Measurements from ENCODE around the gene NAA80. TPM values are rescaled to one million over a fixed set of nuclear protein-coding genes. Genes with fewer than 3 reads are reported as not detected.

Gene NAA80
- total and polyA plus RNA-seq, 10 of the 15 experiments (the other 5 are each of a cell fraction or from before 2014, with no cell fraction given): 0.48 to 12.7 (median 6.7) TPM

DNA sequence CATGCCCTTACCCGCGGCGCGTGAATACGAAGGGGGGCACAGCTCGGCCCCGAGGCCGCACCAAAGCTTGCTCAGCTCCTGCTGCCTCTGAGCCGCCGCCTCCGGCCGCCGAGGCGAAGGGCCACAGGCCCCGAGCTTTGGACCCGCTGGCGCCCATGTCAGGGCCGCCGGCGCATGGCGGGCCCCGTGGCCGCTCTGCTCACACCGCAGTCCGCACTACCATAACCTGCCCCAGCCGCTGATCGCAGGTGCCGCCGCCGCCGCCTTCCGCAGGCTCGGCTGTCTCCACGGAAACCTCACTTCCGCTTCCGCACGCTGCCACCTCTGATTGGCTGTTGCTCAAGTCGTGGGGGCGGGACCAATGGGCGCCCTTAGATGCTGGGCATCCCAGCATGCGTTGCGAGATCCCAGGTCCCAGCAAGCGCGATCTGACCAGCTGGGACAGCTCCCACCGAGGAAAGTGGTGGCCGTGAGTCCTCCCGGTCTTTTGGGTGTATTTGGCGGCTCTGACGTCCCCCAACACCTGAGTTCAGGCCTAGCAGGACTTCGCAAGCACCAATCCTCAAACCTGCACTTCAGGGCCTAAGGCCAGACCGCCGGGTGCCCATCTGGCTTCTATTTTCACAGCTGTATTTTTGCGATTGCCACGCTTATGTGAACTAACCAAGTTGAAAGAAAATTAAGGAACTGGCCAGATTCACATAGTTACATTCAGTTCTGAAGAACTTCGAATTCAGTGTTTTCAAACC, 28.9 kb upstream of the NAA80 start, which contains the start of gene TUSC2 (continued):
- TF ChIP-seq, protein P1, sequence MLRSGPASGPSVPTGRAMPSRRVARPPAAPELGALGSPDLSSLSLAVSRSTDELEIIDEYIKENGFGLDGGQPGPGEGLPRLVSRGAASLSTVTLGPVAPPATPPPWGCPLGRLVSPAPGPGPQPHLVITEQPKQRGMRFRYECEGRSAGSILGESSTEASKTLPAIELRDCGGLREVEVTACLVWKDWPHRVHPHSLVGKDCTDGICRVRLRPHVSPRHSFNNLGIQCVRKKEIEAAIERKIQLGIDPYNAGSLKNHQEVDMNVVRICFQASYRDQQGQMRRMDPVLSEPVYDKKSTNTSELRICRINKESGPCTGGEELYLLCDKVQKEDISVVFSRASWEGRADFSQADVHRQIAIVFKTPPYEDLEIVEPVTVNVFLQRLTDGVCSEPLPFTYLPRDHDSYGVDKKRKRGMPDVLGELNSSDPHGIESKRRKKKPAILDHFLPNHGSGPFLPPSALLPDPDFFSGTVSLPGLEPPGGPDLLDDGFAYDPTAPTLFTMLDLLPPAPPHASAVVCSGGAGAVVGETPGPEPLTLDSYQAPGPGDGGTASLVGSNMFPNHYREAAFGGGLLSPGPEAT (IDR thresholded peaks at IDR 0.05; ENCODE audit: low read depth): peak; percentile 76
- TF ChIP-seq CBX5 (IDR thresholded peaks at IDR 0.05; ENCODE audit: low read depth): no peak
- TF ChIP-seq STAT1 (conservative IDR thresholded peaks at IDR 0.05): 0 out of 2 replicates have a peak, but pooled peaks have one; percentile 24
- TF ChIP-seq, protein P2, sequence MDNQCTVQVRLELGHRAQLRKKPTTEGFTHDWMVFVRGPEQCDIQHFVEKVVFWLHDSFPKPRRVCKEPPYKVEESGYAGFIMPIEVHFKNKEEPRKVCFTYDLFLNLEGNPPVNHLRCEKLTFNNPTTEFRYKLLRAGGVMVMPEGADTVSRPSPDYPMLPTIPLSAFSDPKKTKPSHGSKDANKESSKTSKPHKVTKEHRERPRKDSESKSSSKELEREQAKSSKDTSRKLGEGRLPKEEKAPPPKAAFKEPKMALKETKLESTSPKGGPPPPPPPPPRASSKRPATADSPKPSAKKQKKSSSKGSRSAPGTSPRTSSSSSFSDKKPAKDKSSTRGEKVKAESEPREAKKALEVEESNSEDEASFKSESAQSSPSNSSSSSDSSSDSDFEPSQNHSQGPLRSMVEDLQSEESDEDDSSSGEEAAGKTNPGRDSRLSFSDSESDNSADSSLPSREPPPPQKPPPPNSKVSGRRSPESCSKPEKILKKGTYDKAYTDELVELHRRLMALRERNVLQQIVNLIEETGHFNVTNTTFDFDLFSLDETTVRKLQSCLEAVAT (IDR thresholded peaks at IDR 0.05): 0 out of 2 replicates have a peak, but pooled peaks have one; percentile 28
- TF ChIP-seq ZNF217 (IDR thresholded peaks at IDR 0.05): no peak
- TF ChIP-seq, protein P3, sequence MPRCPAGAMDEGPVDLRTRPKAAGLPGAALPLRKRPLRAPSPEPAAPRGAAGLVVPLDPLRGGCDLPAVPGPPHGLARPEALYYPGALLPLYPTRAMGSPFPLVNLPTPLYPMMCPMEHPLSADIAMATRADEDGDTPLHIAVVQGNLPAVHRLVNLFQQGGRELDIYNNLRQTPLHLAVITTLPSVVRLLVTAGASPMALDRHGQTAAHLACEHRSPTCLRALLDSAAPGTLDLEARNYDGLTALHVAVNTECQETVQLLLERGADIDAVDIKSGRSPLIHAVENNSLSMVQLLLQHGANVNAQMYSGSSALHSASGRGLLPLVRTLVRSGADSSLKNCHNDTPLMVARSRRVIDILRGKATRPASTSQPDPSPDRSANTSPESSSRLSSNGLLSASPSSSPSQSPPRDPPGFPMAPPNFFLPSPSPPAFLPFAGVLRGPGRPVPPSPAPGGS (IDR thresholded peaks at IDR 0.05; ENCODE audit: borderline replicate concordance, insufficient read depth, low read depth, low read length, poor library complexity, severe bottlenecking): peak; percentile 10
- TF ChIP-seq PML (IDR thresholded peaks at IDR 0.05; ENCODE audit: low read length): 0 out of 2 replicates have a peak, but pooled peaks have one; percentile 64
- peak; percentile 24 to 50; a peak in 2 of 3 replicates for TF ChIP-seq EGR1 (IDR thresholded peaks at IDR 0.05; ENCODE audit: borderline replicate concordance in 1 of 2, low read depth in 2 of 2, low read length in 2 of 2)
- TF ChIP-seq EED (IDR thresholded peaks at IDR 0.05; ENCODE audit: low read depth): 0 out of 2 replicates have a peak, but pooled peaks have one; percentile 25
- TF ChIP-seq BHLHE40 (IDR thresholded peaks at IDR 0.05; ENCODE audit: borderline replicate concordance in 1 of 2, low read depth in 2 of 2, low read length in 1 of 2): peak; percentile 49 to 84; a peak in 3 of 4 replicates
- peak; percentile 97 for TF ChIP-seq NFYB (IDR thresholded peaks at IDR 0.05; ENCODE audit: insufficient read depth, low read depth, low read length)
- TF ChIP-seq, protein P4, sequence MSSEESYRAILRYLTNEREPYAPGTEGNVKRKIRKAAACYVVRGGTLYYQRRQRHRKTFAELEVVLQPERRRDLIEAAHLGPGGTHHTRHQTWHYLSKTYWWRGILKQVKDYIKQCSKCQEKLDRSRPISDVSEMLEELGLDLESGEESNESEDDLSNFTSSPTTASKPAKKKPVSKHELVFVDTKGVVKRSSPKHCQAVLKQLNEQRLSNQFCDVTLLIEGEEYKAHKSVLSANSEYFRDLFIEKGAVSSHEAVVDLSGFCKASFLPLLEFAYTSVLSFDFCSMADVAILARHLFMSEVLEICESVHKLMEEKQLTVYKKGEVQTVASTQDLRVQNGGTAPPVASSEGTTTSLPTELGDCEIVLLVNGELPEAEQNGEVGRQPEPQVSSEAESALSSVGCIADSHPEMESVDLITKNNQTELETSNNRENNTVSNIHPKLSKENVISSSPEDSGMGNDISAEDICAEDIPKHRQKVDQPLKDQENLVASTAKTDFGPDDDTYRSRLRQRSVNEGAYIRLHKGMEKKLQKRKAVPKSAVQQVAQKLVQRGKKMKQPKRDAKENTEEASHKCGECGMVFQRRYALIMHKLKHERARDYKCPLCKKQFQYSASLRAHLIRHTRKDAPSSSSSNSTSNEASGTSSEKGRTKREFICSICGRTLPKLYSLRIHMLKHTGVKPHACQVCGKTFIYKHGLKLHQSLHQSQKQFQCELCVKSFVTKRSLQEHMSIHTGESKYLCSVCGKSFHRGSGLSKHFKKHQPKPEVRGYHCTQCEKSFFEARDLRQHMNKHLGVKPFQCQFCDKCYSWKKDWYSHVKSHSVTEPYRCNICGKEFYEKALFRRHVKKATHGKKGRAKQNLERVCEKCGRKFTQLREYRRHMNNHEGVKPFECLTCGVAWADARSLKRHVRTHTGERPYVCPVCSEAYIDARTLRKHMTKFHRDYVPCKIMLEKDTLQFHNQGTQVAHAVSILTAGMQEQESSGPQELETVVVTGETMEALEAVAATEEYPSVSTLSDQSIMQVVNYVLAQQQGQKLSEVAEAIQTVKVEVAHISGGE (CRISPR knock-in tag; IDR thresholded peaks at IDR 0.05): no peak
- peak; percentile 91 for TF ChIP-seq MXI1 (IDR thresholded peaks at IDR 0.05; ENCODE audit: low read depth, low read length)
- TF ChIP-seq BACH1 (IDR thresholded peaks at IDR 0.05; ENCODE audit: borderline replicate concordance): peak; percentile 31; the same call in 1 of the 2 replicates
- peak; percentile 44; the same call in 1 of the 2 replicates for TF ChIP-seq TCF3 (IDR thresholded peaks at IDR 0.05; ENCODE audit: borderline replicate concordance, insufficient read depth, low read depth, low read length)
- TF ChIP-seq GATAD2B (conservative IDR thresholded peaks at IDR 0.05; ENCODE audit: low read depth): peak; percentile 51; the same call in 1 of the 2 replicates

Measured in GM12878 (cell line).